Esophagus squamous epithelium (tissue), 4 donors: ENCODE measurements around the gene KERA.

Experiments used
- POLR2A ChIP-seq, 4 donors: fragments of 450-650 bp; IDR thresholded peaks; one replicate each; pipeline ENCODE4 v1.6.1; 2017; ENCODE audit warnings: antibody characterized with exemption in 4 of 4, mild to moderate bottlenecking in 4 of 4, moderate library complexity in 3 of 4
- TF ChIP-seq, protein P1 (sequence below), 6 experiments: fragments of 450-650 bp in 4 of 6; fragments of 200-600 bp in 2 of 6; sonication (generic) in 2 of 6; IDR thresholded peaks; one replicate each; pipeline ENCODE4 v1.5.1; 2016 to 2019; ENCODE audit warnings: antibody characterized with exemption in 6 of 6, mild to moderate bottlenecking in 4 of 6, moderate library complexity in 4 of 6

DNA sequence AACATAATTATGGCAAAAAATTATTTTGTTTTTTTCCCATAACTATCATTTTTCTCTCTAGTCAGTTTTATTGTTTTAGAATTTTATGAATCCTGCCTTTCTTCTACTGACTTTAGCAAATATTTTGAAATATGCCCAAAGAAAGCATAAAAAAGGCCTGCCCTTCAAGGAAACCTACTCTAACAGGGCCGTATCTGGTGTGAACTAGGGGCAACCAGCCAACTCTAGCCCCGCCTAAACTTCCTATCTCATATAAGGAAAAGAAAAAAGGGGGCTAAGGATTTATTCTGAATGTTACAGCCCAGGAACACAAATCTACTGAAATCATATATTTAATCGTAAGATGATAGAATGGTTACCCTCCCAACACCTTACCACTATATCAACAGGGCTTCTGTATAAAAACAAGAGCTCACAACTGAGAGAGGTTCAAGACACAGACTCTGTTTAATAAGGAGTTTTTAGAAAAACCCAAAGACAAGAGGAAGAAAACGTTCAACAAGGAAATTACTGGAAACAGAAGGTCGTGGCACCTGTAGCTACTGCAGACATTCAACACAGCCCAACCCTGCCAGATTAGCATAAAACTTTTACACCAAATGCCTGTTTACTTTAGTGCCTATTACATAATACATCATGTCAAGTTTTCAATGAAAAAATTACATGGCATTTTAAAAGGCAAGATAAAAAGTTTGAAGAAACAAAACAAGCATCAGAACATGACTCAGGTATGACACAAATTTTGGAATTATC, 40.1 kb downstream of the KERA start:
- TF ChIP-seq, protein P1, sequence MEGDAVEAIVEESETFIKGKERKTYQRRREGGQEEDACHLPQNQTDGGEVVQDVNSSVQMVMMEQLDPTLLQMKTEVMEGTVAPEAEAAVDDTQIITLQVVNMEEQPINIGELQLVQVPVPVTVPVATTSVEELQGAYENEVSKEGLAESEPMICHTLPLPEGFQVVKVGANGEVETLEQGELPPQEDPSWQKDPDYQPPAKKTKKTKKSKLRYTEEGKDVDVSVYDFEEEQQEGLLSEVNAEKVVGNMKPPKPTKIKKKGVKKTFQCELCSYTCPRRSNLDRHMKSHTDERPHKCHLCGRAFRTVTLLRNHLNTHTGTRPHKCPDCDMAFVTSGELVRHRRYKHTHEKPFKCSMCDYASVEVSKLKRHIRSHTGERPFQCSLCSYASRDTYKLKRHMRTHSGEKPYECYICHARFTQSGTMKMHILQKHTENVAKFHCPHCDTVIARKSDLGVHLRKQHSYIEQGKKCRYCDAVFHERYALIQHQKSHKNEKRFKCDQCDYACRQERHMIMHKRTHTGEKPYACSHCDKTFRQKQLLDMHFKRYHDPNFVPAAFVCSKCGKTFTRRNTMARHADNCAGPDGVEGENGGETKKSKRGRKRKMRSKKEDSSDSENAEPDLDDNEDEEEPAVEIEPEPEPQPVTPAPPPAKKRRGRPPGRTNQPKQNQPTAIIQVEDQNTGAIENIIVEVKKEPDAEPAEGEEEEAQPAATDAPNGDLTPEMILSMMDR (IDR thresholded peaks at IDR 0.05), result no peak
- no peak for TF ChIP-seq POLR2A (IDR thresholded peaks at IDR 0.05)
